Measurements from ENCODE around the gene OTOF.

OTOF gene

GRCh38 chr2:26463244-26464192, 14.4 kb downstream of the OTOF start:
- no peak for DNase-seq

GRCh38 chr2:26462511-26463243, 15.2 kb downstream of the OTOF start:
- no peak for DNase-seq

- DNase-seq = no peak
Observed at GRCh38 chr2:26462100-26462499, 15.8 kb downstream of the OTOF start.

- no peak for DNase-seq
Observed at GRCh38 chr2:26461601-26462023, 16.3 kb downstream of the OTOF start.

- DNase-seq = no peak
Observed at GRCh38 chr2:26460613-26461031, 17.3 kb downstream of the OTOF start.

GRCh38 chr2:26459991-26460612, 17.8 kb downstream of the OTOF start:
- DNase-seq = no peak

GRCh38 chr2:26458365-26459042, 19.4 kb downstream of the OTOF start:
- no peak for DNase-seq

GRCh38 chr2:26457695-26458364, 20.1 kb downstream of the OTOF start:
- DNase-seq = no peak

- no peak for DNase-seq
Observed at GRCh38 chr2:26457251-26457666, 20.7 kb downstream of the OTOF start.

GRCh38 chr2:26456440-26457250, 21.3 kb downstream of the OTOF start:
- DNase-seq = no peak

GRCh38 chr2:26455670-26456439, 22.1 kb downstream of the OTOF start:
- no peak for DNase-seq

GRCh38 chr2:26455037-26455669, 22.8 kb downstream of the OTOF start:
- no peak for DNase-seq

- no peak for DNase-seq
Observed at GRCh38 chr2:26454561-26455001, 23.3 kb downstream of the OTOF start.

GRCh38 chr2:26453421-26454329, 24.2 kb downstream of the OTOF start:
- no peak for DNase-seq

GRCh38 chr2:26451700-26452099, 26.2 kb downstream of the OTOF start:
- no peak for DNase-seq

- no peak for DNase-seq
Observed at GRCh38 chr2:26450031-26450635, 27.8 kb downstream of the OTOF start.

- DNase-seq = no peak
Observed at GRCh38 chr2:26449278-26450030, 28.5 kb downstream of the OTOF start.

GRCh38 chr2:26448651-26449050, 29.3 kb downstream of the OTOF start:
- no peak for DNase-seq
